Adrenal gland (tissue), 12 donors: ENCODE results near the gene LMX1B. TPM values are rescaled to one million over a fixed set of nuclear protein-coding genes. Genes with fewer than 3 reads are reported as not detected.

Experiments used
- DNase-seq, 7 donors: peaks; one replicate each; pipeline ENCODE4 v3.0.0-alpha.2; 2019 to 2020
- H3K27ac ChIP-seq, 5 donors: fragments of 200-600 bp; sonication (generic) in 4 of 5; 1 replicate in 3 of 5; 2 replicates in 2 of 5; pipeline versions ENCODE4 v1.5.1 to v1.8.0; 2016 to 2020; ENCODE audit warnings: mild to moderate bottlenecking in 1 of 5
- H3K27me3 ChIP-seq: fragments of 200-600 bp; 2 replicates; pipeline ENCODE4 v1.8.0; 2021
- H3K36me3 ChIP-seq, 2 donors: fragments of 200-600 bp; replicated peaks in 1 of 2; 1 replicate in 1 of 2; 2 replicates in 1 of 2; pipeline versions ENCODE4 v1.5.1 to v1.8.0; 2018 to 2022
- H3K4me1 ChIP-seq, 2 donors: fragments of 200-600 bp; replicated peaks in 1 of 2; 1 replicate in 1 of 2; 2 replicates in 1 of 2; pipeline versions ENCODE4 v1.5.1 to v1.8.0; 2018 to 2021
- H3K4me3 ChIP-seq, 4 donors: fragments of 200-600 bp; sonication (generic) in 3 of 4; one replicate each; pipeline ENCODE4 v1.5.1; 2016 to 2018
- H3K9me3 ChIP-seq, 3 donors: fragments of 200-600 bp; sonication (generic) in 1 of 3; replicated peaks in 1 of 3; 1 replicate in 2 of 3; 2 replicates in 1 of 3; pipeline versions ENCODE4 v1.5.1 to v1.8.0; 2016 to 2021
- POLR2A ChIP-seq, 2 donors: fragments of 450-650 bp; IDR thresholded peaks; one replicate each; pipeline ENCODE4 v1.6.1; 2017; ENCODE audit warnings: antibody characterized with exemption in 2 of 2, mild to moderate bottlenecking in 2 of 2, moderate library complexity in 1 of 2
- WGBS, 4 donors: extraction: QIAGEN DNeasy Blood & Tissue Kit in 2 of 4; methylation state at CpG; one replicate each; pipeline versions ENCODE4 v1.1.5 to v1.1.7; 2013 to 2017; 5-methylcytosine and 5-hydroxymethylcytosine counted together
- intact Hi-C, 2 donors: fragments of 100-400 bp; cut with DNase I; formaldehyde crosslinking; loops; one replicate each; pipeline versions ENCODE4 v1.14.1 to v1.15.0; 2022 to 2023
- polyA plus RNA-seq, 3 donors: library from polyadenylated mRNA; stranded (reverse); fragments of 200-250 nt in 2 of 3; fragments of 350-450 nt in 1 of 3; fragmentation: Illumina TruSeq in 1 of 3; extraction: RNeasy Lipid Tissue Mini Kit (QIAGEN cat#74804) in 1 of 3; gene quantifications; one replicate each; pipeline ENCODE4 v1.2.3, GENCODE V29; 2013 to 2014
- total RNA-seq, 9 donors: library from RNA; depleted of rRNA in 4 of 9; stranded (reverse); fragments of >200 nt in 4 of 9; fragments of 120-200 nt in 1 of 9; fragmentation: NEBNext Ultra II Directional in 1 of 9; extraction: Animal tissue kit (Norgen Biotek cat#: 25700) in 1 of 9; gene quantifications; one replicate each; pipeline versions ENCODE4 v1.1.0 to v1.2.4, GENCODE V29; 2013 to 2023
- TF ChIP-seq, protein P1 (sequence below), 6 experiments: fragments of 450-650 bp in 4 of 6; fragments of 200-600 bp in 2 of 6; sonication (generic) in 1 of 6; IDR thresholded peaks; 1 replicate in 5 of 6; 2 replicates in 1 of 6; pipeline versions ENCODE4 v1.5.1 to v1.8.0; 2016 to 2021; ENCODE audit warnings: antibody characterized with exemption in 6 of 6, mild to moderate bottlenecking in 2 of 6, moderate library complexity in 1 of 6
- donor health status: healthy with polysubstance abuse.
- donor health status: Bipolar disorder and iron deficiency.
- donor health status: DM: yes; HTN: yes; CAD: no.
- donor health status: DM: no; HTN: no; CAD: no.
- donor health status: DM: no; HTN: no; CAD: no.
- donor health status: DM: yes; HTN: yes; CAD: no.

Gene LMX1B
- total and polyA plus RNA-seq, 12 donors, result under 0.01 to 0.07 TPM; not detected in 10

DNA sequence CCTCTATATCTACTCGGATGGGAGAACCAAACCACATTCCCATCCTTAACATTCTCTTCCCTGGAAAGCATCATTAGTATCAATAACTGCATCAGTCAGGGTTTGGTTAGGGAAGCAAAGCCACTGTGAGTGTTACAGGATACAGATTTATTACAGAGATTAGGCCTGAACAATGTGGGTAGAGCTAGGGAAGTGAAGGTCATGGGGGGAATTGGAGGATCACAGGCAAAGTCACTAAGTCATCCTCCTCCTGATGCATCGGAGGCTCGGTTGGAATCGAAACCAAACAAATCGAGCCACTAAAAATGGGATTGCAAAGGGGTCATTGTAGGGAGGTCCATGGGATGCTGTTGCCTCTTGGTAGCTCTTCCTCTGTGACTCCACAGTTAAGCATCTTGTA lies 129.3 kb downstream of the LMX1B start:
- no peak for DNase-seq
- 57 to 64% (median 61%) methylated on average over 5 of the region's 5 CpGs for WGBS, 4 donors
- Histone ChIP-seq H3K27me3 (no peaks in the 10 kb centered on the region), H3K9me3 (no peaks in the 10 kb centered on the region), H3K27ac (no peak overlapping the region), H3K4me1 (no peaks in the 10 kb centered on the region), H3K4me3 (no peak overlapping the region), H3K36me3 (no peaks in the 10 kb centered on the region)
- intact Hi-C loops, result no loop called here
- TF ChIP-seq, protein P1, sequence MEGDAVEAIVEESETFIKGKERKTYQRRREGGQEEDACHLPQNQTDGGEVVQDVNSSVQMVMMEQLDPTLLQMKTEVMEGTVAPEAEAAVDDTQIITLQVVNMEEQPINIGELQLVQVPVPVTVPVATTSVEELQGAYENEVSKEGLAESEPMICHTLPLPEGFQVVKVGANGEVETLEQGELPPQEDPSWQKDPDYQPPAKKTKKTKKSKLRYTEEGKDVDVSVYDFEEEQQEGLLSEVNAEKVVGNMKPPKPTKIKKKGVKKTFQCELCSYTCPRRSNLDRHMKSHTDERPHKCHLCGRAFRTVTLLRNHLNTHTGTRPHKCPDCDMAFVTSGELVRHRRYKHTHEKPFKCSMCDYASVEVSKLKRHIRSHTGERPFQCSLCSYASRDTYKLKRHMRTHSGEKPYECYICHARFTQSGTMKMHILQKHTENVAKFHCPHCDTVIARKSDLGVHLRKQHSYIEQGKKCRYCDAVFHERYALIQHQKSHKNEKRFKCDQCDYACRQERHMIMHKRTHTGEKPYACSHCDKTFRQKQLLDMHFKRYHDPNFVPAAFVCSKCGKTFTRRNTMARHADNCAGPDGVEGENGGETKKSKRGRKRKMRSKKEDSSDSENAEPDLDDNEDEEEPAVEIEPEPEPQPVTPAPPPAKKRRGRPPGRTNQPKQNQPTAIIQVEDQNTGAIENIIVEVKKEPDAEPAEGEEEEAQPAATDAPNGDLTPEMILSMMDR (IDR thresholded peaks at IDR 0.05), result no peak
- no peak for TF ChIP-seq POLR2A (IDR thresholded peaks at IDR 0.05)

- no peaks in the 10 kb centered on the region for H3K4me1 ChIP-seq
- no peaks in the 10 kb centered on the region for H3K9me3 ChIP-seq
- no peaks in the 10 kb centered on the region for H3K36me3 ChIP-seq
- intact Hi-C loops, result no loop called here
- no peak for DNase-seq
- H3K27ac ChIP-seq, result no peak overlapping the region
- no peaks in the 10 kb centered on the region for H3K27me3 ChIP-seq
- no peak overlapping the region for H3K4me3 ChIP-seq
- TF ChIP-seq, protein P1 (IDR thresholded peaks at IDR 0.05), result no peak
- TF ChIP-seq POLR2A (IDR thresholded peaks at IDR 0.05), result no peak
- 37 to 48% (median 47%) methylated on average over 10 of the region's 10 CpGs for WGBS, 4 donors
Measured at GRCh38 chr9:126745574-126746411, 132.1 kb downstream of the LMX1B start.

Other genes starting within 250 kb of the LMX1B start
- gene ZBTB43, start 191.1 kb downstream of the LMX1B start, total RNA-seq, result 10 to 100 TPM in 7 of 9 donors, 1 to 10 TPM in 2; 6.2 to 26.7 (median 13.8) TPM
- 10 to 100 TPM in 1 of 3 donors, 1 to 10 TPM in 2; 4.5 to 21.5 (median 4.7) TPM for gene ZBTB43, start 191.1 kb downstream of the LMX1B start, polyA plus RNA-seq
- 10 to 100 TPM in 1 of 9 donors, 1 to 10 TPM in 8; 3.1 to 10.8 (median 6.7) TPM for gene ZBTB34, start 246.7 kb downstream of the LMX1B start, total RNA-seq
- gene ZBTB34, start 246.7 kb downstream of the LMX1B start, polyA plus RNA-seq, result 1 to 10 TPM; 1.7 to 3.4 (median 2.1) TPM